ENCODE results near the gene RSPO4.
A peak's percentile ranks its signal among the peaks of the same experiment; 100 is the strongest.

The RSPO4 gene

GRCh38 chr20:982754-983153 is 19.4 kb downstream of the RSPO4 start:
- no peak for DNase-seq (ENCODE audit: low spot score)
- no peak for TF ChIP-seq CTCF (IDR thresholded peaks at IDR 0.05; ENCODE audit: extremely low read depth, missing control alignments)

GRCh38 chr20:977021-977420 is 25.1 kb downstream of the RSPO4 start:
- no peak for DNase-seq (ENCODE audit: low spot score)

GRCh38 chr20:976033-976432 is 26.1 kb downstream of the RSPO4 start:
- no peak for TF ChIP-seq CTCF (IDR thresholded peaks at IDR 0.05; ENCODE audit: extremely low read depth, missing control alignments)
- no peak for DNase-seq (ENCODE audit: low spot score)

More at GRCh38 chr20:977021-977420, 25.1 kb downstream of the RSPO4 start:
- no peak for TF ChIP-seq CTCF (IDR thresholded peaks at IDR 0.05; ENCODE audit: extremely low read depth, missing control alignments)

GRCh38 chr20:973785-974194 is 28.3 kb downstream of the RSPO4 start:
- peak; percentile 76 for DNase-seq (ENCODE audit: low spot score)
- TF ChIP-seq CTCF (IDR thresholded peaks at IDR 0.05; ENCODE audit: extremely low read depth, missing control alignments): peak; percentile 53

- no peak for TF ChIP-seq CTCF (IDR thresholded peaks at IDR 0.05; ENCODE audit: extremely low read depth, missing control alignments)
Measured at GRCh38 chr20:972256-972655, 29.9 kb downstream of the RSPO4 start.

GRCh38 chr20:971346-971745 is 30.8 kb downstream of the RSPO4 start:
- no peak for TF ChIP-seq CTCF (IDR thresholded peaks at IDR 0.05; ENCODE audit: extremely low read depth, missing control alignments)
- DNase-seq (ENCODE audit: low spot score): no peak

More at GRCh38 chr20:972256-972655, 29.9 kb downstream of the RSPO4 start:
- no peak for DNase-seq (ENCODE audit: low spot score)

- no peak for DNase-seq (ENCODE audit: low spot score)
- no peak for TF ChIP-seq CTCF (IDR thresholded peaks at IDR 0.05; ENCODE audit: extremely low read depth, missing control alignments)
Measured at GRCh38 chr20:969868-970267, 32.2 kb downstream of the RSPO4 start.
